Lung (tissue), 12 donors: ENCODE measurements around the gene POU2F1. TPM values are rescaled to one million over a fixed set of nuclear protein-coding genes. Genes with fewer than 3 reads are reported as not detected.
"Not testable (repeated sequence)": the region's sequence is repeated elsewhere in the genome, so short reads cannot be mapped to it uniquely, and the experiment has no call there.

ENCODE experiments used
- ATAC-seq: fragments of 200-7000 bp; cut with Tn5 transposase; one replicate; pipeline ENCODE4 v1.9.1; 2020; ENCODE audit warnings: moderate number of reproducible peaks; ENCODE audit not compliant: insufficient read depth, low FRiP score
- DNase-seq, 3 donors: peaks; one replicate each; pipeline ENCODE4 v3.0.0-alpha.2; 2013 to 2017
- H3K27ac ChIP-seq, 2 donors: one replicate each; pipeline ENCODE4 v1.5.1; 2013; ENCODE audit warnings: mild to moderate bottlenecking in 2 of 2, moderate library complexity in 2 of 2, control low read depth in 1 of 2, inconsistent platforms in 1 of 2, low read depth in 1 of 2, low read length in 1 of 2
- H3K27me3 ChIP-seq, 3 donors: one replicate each; pipeline ENCODE4 v1.5.1; 2013; ENCODE audit warnings: low read length in 2 of 3; ENCODE audit not compliant: control insufficient read depth in 3 of 3, insufficient read depth in 3 of 3
- H3K36me3 ChIP-seq, 4 donors: one replicate each; pipeline ENCODE4 v1.5.1; 2013; ENCODE audit warnings: low read length in 4 of 4, mild to moderate bottlenecking in 1 of 4, moderate library complexity in 1 of 4; ENCODE audit not compliant: control insufficient read depth in 4 of 4, insufficient read depth in 4 of 4
- H3K4me1 ChIP-seq, 5 donors: one replicate each; pipeline ENCODE4 v1.5.1; 2013; ENCODE audit warnings: low read length in 5 of 5, mild to moderate bottlenecking in 2 of 5, moderate library complexity in 1 of 5; ENCODE audit not compliant: control insufficient read depth in 5 of 5, insufficient read depth in 5 of 5
- H3K4me3 ChIP-seq: one replicate; pipeline ENCODE4 v1.5.1; 2013; ENCODE audit warnings: mild to moderate bottlenecking, control low read depth, moderate library complexity
- H3K9ac ChIP-seq, 2 donors: one replicate each; pipeline ENCODE4 v1.5.1; 2013; ENCODE audit warnings: low read length in 2 of 2, control low read depth in 1 of 2; ENCODE audit not compliant: insufficient read depth in 1 of 2
- H3K9me3 ChIP-seq, 4 donors: one replicate each; pipeline ENCODE4 v1.5.1; 2013; ENCODE audit warnings: low read length in 3 of 4, mild to moderate bottlenecking in 1 of 4, moderate library complexity in 1 of 4; ENCODE audit not compliant: control insufficient read depth in 4 of 4, insufficient read depth in 3 of 4
- WGBS, 2 donors: extraction: QIAGEN DNeasy Blood & Tissue Kit; methylation state at CpG; one replicate each; pipeline ENCODE4 v1.1.7; 2013; 5-methylcytosine and 5-hydroxymethylcytosine counted together
- polyA plus RNA-seq, 2 donors: library from polyadenylated mRNA; stranded (reverse); fragments of 200-250 nt; gene quantifications; one replicate each; pipeline ENCODE4 v1.2.1, GENCODE V29; 2013
- total RNA-seq, 2 donors: library from RNA; depleted of rRNA in 1 of 2; stranded (reverse); fragments of >200 nt in 1 of 2; gene quantifications; one replicate each; pipeline ENCODE4 v1.2.1, GENCODE V29; 2014 to 2021
- TF ChIP-seq, protein P1 (sequence below): IDR thresholded peaks from 2 replicates; pipeline ENCODE4 v1.5.1; 2012; ENCODE audit warnings: mild to moderate bottlenecking; ENCODE audit errors: control extremely low read depth, extremely low read depth
- donor health status: control.
- donor health status: control.
- donor health status: Bipolar disorder and iron deficiency.
- donor health status: healthy.
- donor health status: DM: yes; HTN: yes; CAD: no.

The POU2F1 gene
- total and polyA plus RNA-seq, 4 donors, result 2.0 to 34.4 (median 8.7) TPM

DNA sequence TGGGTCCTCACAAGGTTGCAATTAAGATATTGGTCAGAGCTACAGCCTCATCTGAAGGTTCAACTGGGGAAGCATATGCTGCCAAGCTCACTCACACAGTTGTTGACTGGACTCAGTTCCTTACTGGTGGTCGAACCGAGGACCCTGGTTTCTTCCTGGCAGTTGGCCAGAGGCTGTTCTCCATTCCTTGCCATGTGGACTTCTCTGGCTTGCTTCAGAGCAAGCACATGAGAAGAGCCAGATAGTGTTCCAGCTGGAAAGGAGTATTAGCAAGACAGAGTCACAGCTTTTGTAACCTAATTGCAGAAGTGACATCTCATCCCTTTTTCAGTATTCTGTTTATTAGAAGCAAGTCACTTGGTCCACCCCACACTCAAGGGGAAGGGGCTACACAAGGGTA, 23.6 kb downstream of the POU2F1 start:
- Histone ChIP-seq H3K27ac (no peak overlapping the region), H3K36me3 (no peaks in the 10 kb centered on the region), H3K4me3 (no peak overlapping the region), H3K9ac (no peak overlapping the region), H3K27me3 (no peaks in the 10 kb centered on the region), H3K4me1 (peaks cover 0 to 13% (median 0%) of the 10 kb centered on the region in 5 donors), H3K9me3 (no peaks in the 10 kb centered on the region)
- TF ChIP-seq, protein P1, sequence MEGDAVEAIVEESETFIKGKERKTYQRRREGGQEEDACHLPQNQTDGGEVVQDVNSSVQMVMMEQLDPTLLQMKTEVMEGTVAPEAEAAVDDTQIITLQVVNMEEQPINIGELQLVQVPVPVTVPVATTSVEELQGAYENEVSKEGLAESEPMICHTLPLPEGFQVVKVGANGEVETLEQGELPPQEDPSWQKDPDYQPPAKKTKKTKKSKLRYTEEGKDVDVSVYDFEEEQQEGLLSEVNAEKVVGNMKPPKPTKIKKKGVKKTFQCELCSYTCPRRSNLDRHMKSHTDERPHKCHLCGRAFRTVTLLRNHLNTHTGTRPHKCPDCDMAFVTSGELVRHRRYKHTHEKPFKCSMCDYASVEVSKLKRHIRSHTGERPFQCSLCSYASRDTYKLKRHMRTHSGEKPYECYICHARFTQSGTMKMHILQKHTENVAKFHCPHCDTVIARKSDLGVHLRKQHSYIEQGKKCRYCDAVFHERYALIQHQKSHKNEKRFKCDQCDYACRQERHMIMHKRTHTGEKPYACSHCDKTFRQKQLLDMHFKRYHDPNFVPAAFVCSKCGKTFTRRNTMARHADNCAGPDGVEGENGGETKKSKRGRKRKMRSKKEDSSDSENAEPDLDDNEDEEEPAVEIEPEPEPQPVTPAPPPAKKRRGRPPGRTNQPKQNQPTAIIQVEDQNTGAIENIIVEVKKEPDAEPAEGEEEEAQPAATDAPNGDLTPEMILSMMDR, result no peak
- 83 to 92% methylated on average over 2 of the region's 2 CpGs for WGBS, 2 donors
- ATAC-seq, result no peak
- DNase-seq, result no peak

DNA sequence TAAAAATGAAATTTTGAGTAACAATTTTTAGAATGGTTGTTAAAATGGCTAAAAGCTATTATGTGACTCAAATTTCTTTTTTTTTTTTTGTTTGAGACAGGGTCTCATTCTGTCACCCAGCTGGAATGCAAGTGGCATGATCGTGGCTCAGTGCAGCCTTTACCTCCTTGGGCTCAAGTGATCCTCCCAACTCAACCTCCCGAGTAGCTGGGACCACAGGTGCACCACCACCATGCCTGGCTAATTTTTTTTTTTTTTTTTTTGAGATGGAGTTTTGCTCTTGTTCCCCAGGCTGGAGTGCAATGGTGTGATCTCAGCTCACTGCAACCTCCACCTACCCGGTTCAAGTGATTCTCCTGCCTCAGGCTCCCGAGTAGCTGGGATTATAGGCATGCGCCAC, 24.5 kb downstream of the POU2F1 start:
- not testable (repeated sequence) for ATAC-seq, H3K9me3 ChIP-seq, DNase-seq, H3K4me3 ChIP-seq, H3K27me3 ChIP-seq, H3K36me3 ChIP-seq, H3K9ac ChIP-seq, H3K27ac ChIP-seq
- WGBS, 2 donors, result 95% methylated on average over 5 of the region's 5 CpGs
- peaks cover 0 to 16% (median 0%) of the 10 kb centered on the region in 5 donors for H3K4me1 ChIP-seq

DNA sequence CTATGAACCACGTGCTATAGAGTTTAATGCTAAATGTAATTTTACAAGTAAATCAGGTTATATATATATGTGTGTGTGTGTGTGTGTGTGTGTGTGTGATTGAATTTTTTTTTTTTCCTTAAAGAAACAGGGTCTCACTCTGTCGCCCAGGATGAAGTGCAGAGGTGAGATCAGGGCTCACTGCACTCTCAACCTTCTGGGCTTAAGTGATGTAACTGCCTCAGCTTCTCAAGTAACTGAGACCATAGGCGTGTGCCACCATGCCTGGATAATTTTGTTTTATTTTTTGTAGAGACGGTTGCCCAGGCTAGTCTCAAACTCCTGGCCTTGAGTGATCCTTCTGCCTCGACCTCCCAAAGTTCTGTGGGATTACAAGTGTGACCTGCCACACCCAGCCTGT, 26.3 kb downstream of the POU2F1 start:
- Histone ChIP-seq H3K9me3 (no peaks in the 10 kb centered on the region), H3K4me3 (no peak overlapping the region), H3K4me1 (peaks cover 0 to 16% (median 0%) of the 10 kb centered on the region in 5 donors), H3K27ac (no peak overlapping the region), H3K9ac (no peak overlapping the region), H3K36me3 (no peaks in the 10 kb centered on the region), H3K27me3 (no peaks in the 10 kb centered on the region)
- WGBS, 2 donors, result 76 to 78% methylated on average over 5 of the region's 5 CpGs
- TF ChIP-seq, protein P1, result no peak
- ATAC-seq (no peak), DNase-seq (no peak)

DNA sequence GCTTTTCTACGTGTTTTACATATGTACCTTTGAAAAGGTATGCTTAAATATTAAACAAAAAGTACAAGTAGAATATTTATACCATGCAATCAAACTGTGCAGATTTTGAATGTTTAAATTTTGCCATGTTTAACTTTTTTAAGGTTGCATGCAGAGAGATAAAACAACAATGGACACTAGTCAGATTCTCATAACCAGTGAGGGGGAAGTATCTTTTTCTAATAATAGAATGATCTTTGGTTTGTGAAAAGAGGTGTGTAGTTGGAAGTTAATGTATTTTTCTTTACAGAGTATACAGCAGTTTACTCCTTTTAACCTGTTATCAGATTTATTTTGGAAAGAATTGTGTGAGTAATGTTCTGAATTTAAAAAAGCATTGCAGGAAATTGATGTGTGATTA, 27.1 kb downstream of the POU2F1 start:
- Histone ChIP-seq H3K36me3 (no peaks in the 10 kb centered on the region), H3K9me3 (no peaks in the 10 kb centered on the region), H3K27ac (no peak overlapping the region), H3K4me1 (peaks cover 0 to 14% (median 0%) of the 10 kb centered on the region in 5 donors), H3K9ac (no peak overlapping the region), H3K27me3 (no peaks in the 10 kb centered on the region), H3K4me3 (no peak overlapping the region)
- WGBS, 2 donors, result 95 to 96% methylated on average over 1 of the region's 1 CpG
- DNase-seq (no peak), ATAC-seq (no peak)
- TF ChIP-seq, protein P1, result no peak
